GM18867 (cell line): Measurements from ENCODE around the gene TXLNG.

Experiments used
- ATAC-seq: cut with Tn5 transposase; IDR thresholded peaks from one replicate; pipeline ENCODE4 v1.9.1; 2021; ENCODE audit warnings: mild to moderate bottlenecking, moderate library complexity; ENCODE audit not compliant: unreplicated experiment

TXLNG gene

GRCh38 chrX:16838202-16839066 is 52.2 kb downstream of the TXLNG start:
- ATAC-seq = no peak

GRCh38 chrX:16839219-16839851 is 53.1 kb downstream of the TXLNG start:
- ATAC-seq = no peak

GRCh38 chrX:16839852-16840460 is 53.7 kb downstream of the TXLNG start:
- ATAC-seq = no peak

GRCh38 chrX:16842684-16843083 is 56.4 kb downstream of the TXLNG start:
- no peak for ATAC-seq

- no peak for ATAC-seq
Observed at GRCh38 chrX:16843208-16843909, 57.1 kb downstream of the TXLNG start.

- no peak for ATAC-seq
Observed at GRCh38 chrX:16845686-16846085, 59.4 kb downstream of the TXLNG start.

GRCh38 chrX:16848541-16848940 is 62.3 kb downstream of the TXLNG start:
- ATAC-seq = no peak

- ATAC-seq = no peak
Observed at GRCh38 chrX:16851421-16851820, 65.2 kb downstream of the TXLNG start.

- ATAC-seq = no peak
Observed at GRCh38 chrX:16851827-16852226, 65.6 kb downstream of the TXLNG start.

- no peak for ATAC-seq
Observed at GRCh38 chrX:16852617-16853179, 66.4 kb downstream of the TXLNG start.

- no peak for ATAC-seq
Observed at GRCh38 chrX:16853537-16853936, 67.3 kb downstream of the TXLNG start.

GRCh38 chrX:16855363-16856075 is 69.3 kb downstream of the TXLNG start:
- peak; percentile 40 for ATAC-seq

- peak; percentile 72 for ATAC-seq
Observed at GRCh38 chrX:16856076-16856404, 69.8 kb downstream of the TXLNG start.

- no peak for ATAC-seq
Observed at GRCh38 chrX:16856744-16857143, 70.5 kb downstream of the TXLNG start.

GRCh38 chrX:16862829-16863228 is 76.6 kb downstream of the TXLNG start:
- ATAC-seq = no peak

GRCh38 chrX:16867947-16868346 is 81.7 kb downstream of the TXLNG start:
- no peak for ATAC-seq

GRCh38 chrX:16868920-16869319 is 82.7 kb downstream of the TXLNG start:
- no peak for ATAC-seq

GRCh38 chrX:16869393-16870094 is 83.3 kb downstream of the TXLNG start:
- peak; percentile 47 for ATAC-seq

GRCh38 chrX:16870095-16870861 is 84.0 kb downstream of the TXLNG start, which contains the start of gene RBBP7:
Gene RBBP7, minus strand, starts transcription at chrX:16870362. Its CDS starts 309 bp downstream, at chrX:16870053.
- peak; percentile 86 for ATAC-seq
